GM18861 (cell line): ENCODE data around the gene HNRNPUL1.

Experiments
- ATAC-seq: cut with Tn5 transposase; IDR thresholded peaks from one replicate; pipeline ENCODE4 v1.9.1; 2021; ENCODE audit not compliant: unreplicated experiment

HNRNPUL1 gene

DNA sequence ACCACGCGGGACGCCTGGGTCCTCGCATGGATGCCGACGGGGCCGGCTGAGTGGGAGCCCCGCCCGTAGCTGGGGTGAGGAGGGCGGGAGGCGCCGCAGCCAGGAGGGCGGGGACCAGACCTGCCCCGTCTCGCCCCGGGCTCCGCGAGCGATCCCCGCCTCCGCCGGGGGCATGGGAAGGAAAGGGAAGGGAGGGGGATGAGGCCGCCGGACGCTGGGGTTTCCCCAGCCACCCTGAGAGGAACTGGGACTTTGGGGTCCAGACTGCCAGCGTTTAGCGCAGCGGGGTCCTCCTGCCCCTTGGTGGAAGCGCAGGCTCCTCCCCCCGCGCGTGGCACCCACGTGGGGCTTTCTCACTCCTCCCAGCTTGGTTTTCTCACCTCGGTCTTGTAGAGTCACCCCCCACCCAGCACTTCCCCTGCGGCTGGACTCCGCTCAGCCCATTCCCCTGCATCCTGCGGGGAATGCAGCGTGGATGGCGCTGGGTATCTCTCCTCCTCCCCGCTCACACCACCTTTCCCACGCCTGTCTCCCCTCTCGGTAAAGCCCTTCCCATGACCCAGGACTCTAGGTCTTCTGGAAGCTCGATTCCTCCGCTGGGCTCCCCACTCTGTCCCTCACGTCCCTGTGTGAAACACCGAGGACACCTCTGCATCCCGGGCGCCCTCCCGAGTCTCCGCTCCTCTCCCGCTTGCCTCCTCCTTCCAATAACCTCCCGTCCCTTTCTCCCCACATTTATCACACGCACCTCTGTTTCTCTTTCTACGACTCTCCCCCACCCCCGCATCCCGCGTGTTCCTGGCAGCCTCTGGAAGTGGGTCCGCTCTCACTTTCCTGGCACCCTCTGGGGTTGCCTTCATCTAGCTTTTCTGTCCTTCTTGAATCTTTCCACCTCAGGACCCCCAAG is 87.4 kb downstream of the HNRNPUL1 start:
- ATAC-seq, result peak; percentile 28

- ATAC-seq, result no peak
Measured at GRCh38 chr19:41352279-41352608, 88.1 kb downstream of the HNRNPUL1 start.

DNA sequence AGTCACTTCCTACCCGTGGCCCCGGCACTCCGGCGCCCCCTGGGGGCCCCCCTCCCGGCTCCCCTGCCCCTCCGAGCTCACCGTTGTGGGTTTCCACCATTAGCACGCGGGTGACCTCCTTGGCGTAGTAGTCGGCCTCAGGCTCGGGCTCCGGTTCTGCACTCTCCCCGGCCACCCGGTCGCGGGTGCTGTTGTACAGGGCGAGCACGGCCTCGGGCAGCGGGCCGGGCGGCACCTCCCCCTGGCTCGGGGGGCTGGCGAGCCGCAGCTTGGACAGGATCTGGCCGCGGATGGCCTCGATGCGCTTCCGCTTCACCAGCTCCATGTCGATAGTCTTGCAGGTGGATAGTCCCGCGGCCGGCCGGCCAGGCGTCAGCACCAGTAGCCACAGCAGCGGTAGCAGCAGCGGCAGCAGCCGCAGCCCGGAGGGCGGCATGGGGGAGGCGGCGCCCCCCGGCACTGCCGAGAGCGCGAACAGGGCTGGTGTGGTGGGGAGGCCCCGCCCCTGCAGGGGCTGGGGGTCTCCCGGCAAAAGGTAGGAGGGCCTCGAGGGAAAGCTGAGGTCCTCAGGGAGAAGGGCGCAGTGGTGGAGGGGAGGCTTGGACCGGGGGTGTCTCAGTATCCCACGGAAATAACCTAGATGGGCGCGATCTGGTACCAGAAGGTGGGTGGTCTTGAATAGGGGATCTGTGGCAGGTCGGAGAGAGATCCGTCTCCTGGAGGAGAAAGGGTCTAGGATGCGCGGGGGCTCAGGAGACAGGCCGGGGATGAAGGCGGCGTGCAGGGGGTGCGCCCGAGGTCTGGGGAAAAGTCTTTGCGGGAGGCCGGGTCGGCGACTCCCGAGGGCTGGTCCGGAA is 88.7 kb downstream of the HNRNPUL1 start:
- no peak for ATAC-seq

DNA sequence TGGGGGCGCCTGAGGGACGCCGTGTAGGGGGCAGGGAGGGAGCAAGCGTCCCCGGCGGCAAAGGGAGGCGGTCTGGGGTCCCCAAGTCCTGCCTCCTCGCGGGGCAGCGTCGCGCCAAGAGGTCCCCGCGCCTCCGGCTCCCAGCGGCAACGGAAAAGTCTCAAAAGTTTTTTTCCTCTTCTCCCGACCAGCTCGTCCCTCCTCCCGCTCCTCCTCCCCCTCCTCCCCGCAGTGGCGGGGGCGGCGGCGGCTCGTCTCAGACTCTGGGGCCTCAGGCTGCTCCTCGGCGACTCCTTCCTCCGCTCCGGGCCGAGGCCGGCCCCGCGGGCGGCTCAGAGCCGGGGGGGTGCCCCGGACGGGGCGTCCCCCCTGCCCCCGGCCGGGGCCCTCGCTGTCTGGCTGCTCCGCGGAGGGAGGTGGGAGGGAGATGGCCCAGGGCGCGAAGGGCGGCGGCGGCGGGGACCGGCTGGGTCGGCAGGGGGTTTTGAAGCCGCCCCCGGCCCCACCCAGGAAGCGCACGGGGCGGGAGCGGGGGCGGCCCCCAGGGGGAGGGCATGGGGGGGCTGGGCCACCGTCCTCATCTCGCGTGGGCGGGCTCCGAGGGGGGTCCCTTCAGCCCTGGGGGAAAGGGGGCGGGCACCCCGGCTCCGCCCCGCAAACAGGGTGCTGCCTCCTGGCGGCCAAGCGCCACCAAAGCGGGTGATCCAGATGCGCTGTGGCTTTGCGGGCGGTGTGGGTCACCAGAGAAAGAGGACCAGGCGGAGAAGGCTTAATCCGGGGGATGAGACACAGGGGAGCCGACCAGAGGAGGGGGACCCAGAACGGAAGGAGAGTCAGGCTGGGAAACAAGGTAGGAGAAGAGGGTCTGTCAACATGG is 89.5 kb downstream of the HNRNPUL1 start, which contains the start of gene TGFB1:
TGFB1 (minus strand) TSS at position 457 of the 877 bp plus-strand sequence. CDS start 878 bp downstream, outside the sequence.
- peak; percentile 36 for ATAC-seq

DNA sequence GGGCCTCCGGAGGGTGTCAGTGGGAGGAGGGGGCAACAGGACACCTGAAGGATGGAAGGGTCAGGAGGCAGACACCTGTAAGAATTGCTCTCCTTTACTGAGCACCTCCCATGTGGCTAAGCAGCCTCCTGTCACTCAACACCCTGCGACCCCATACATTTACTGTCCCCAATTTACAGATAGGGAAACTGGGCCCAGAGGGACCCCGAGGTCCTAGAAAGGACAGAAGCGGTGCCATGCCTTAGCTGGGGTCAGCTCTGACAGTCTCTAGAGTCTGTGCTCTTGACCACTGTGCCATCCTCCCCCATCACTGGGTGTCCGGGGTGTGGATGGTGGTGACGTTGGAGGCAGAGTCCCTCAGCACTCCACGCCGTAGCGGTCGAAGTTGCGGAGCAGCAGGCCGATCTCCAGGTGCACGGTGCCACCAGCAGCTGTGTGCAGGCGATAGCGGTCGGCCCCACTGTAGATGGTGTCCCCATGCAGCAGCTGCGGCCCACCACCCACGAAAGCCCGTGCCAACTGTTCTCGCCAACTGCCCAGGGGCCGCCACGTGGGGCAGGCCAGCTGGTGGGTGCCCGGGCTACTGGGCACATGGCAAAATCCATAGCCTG is 90.3 kb downstream of the HNRNPUL1 start:
- ATAC-seq, result no peak

DNA sequence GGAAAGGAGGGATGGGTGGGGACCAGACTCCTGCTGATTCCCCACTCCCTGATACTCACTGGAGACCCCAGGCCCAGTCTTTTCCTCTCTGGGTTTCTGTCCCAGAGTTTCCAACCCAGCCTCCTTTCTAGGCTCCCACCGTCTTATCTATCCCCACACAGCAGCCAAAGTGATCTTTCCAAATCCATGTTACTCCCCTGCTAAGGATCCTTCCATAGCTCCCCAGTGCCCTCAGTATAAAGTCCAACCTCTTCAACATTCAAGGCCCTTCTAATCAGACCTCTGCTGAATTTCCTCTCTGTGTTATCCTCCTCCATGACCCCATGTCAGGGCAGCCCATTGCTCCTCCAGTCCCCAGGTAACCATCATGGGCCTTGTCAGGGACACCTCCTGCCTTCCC is 90.9 kb downstream of the HNRNPUL1 start:
- ATAC-seq, result no peak

DNA sequence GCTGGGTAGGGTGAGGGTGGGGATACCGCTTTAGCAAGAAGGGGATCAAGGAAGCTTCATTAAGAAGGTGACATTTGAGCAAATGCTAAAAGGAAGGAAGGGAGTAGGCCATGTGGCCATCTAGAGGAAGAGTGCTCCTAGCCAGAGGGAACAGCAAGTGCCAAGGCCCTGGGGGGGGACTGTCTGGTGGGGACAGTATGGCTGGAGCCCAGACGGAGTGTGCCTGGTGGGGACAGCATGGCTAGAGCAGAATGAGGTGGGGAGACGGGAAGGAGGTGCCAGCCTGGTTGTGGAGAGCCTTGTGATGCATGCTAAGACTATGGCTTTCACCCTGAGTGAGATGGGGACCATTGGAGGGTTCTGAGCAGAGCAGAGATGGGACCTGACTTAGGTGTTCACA is 91.6 kb downstream of the HNRNPUL1 start:
- no peak for ATAC-seq

DNA sequence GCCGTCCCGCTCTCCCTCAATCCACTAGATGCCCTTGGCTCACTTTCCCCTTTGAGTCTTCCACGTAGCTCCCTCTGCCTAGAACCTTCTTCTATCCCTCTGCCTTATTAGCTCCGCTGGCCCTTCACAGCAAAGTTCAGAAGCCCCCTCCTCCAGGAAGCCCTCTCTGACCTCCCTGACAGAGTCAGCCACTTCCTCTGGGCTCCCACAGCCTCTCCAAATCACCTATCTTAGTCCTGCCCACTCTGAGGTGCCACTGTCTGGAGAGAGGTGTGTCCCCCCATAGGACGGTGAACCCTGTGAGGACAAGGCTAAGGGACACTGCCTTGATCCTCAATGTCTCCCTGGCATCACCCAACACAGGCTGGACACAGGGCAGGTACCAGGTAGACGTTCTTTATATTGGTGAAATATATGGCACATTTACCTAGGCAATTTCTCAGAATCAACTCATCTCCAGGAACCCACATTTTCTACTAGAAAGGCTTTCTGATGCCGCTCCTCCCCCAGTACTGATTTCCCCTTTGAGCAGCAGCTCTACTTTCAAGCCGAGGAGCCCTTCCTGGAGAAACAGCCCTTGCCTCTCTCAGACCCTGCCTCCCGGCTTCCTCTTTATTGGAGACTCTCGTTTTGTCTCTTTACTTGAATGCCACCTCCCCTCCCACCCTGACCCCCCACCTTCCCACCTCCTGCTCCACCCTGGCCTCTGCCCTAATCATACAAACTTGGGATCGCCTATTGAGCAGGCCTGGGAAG is 93.0 kb downstream of the HNRNPUL1 start:
- ATAC-seq, result no peak
